ENCODE measurements around the gene UBXN7.

GRCh38 chr3:196463478-196463756 is 31.2 kb upstream of the UBXN7 start:
- TF ChIP-seq EP300 (IDR thresholded peaks at IDR 0.05; ENCODE audit: borderline replicate concordance) (no peak), EGR1 (IDR thresholded peaks at IDR 0.05) (no peak), ZBTB7A (IDR thresholded peaks at IDR 0.05; ENCODE audit: low read depth) (no peak), CREB1 (IDR thresholded peaks at IDR 0.05; ENCODE audit: low read depth) (no peak), FOXM1 (IDR thresholded peaks at IDR 0.05; ENCODE audit: borderline replicate concordance, low read depth) (no peak), REST (IDR thresholded peaks at IDR 0.05; ENCODE audit: low read depth) (no peak), RAD21 (IDR thresholded peaks at IDR 0.05; ENCODE audit: low read depth) (no peak), TAF1 (IDR thresholded peaks at IDR 0.05; ENCODE audit: low read depth) (no peak), TEAD4 (IDR thresholded peaks at IDR 0.05) (no peak), MAX (IDR thresholded peaks at IDR 0.05) (no peak), CEBPB (IDR thresholded peaks at IDR 0.05) (no peak)

Measured in Ishikawa (cell line).